ENCODE measurements around the gene HJV.
A peak's percentile ranks its signal among the peaks of the same experiment; 100 is the strongest.
"Not testable (repeated sequence)": the region's sequence is repeated elsewhere in the genome, so short reads cannot be mapped to it uniquely, and the experiment has no call there.

The HJV gene

GRCh38 chr1:146039844-146040194, 18.3 kb upstream of the HJV start:
- no peak for TF ChIP-seq CTCF (IDR thresholded peaks at IDR 0.05; ENCODE audit: low read depth, low read length)
- no peak overlapping the region for H3K4me3 ChIP-seq (ENCODE audit: low read depth, low read length)

GRCh38 chr1:146036965-146037646, 15.6 kb upstream of the HJV start:
- TF ChIP-seq CTCF (IDR thresholded peaks at IDR 0.05; ENCODE audit: low read depth, low read length) = no peak

GRCh38 chr1:146036241-146036964, 14.9 kb upstream of the HJV start:
- H3K4me3 ChIP-seq (ENCODE audit: low read depth, low read length) = peak overlapping the region; percentile 55
- no peak for TF ChIP-seq CTCF (IDR thresholded peaks at IDR 0.05; ENCODE audit: low read depth, low read length)

More at GRCh38 chr1:146036965-146037646, 15.6 kb upstream of the HJV start:
- H3K4me3 ChIP-seq (ENCODE audit: low read depth, low read length) = peak overlapping the region; percentile 69

GRCh38 chr1:146035048-146035423, 13.5 kb upstream of the HJV start:
- no peak for TF ChIP-seq CTCF (IDR thresholded peaks at IDR 0.05; ENCODE audit: low read depth, low read length)
- peak overlapping the region; percentile 32 for H3K4me3 ChIP-seq (ENCODE audit: low read depth, low read length)

- TF ChIP-seq CTCF (IDR thresholded peaks at IDR 0.05; ENCODE audit: low read depth, low read length) = no peak
- H3K4me3 ChIP-seq (ENCODE audit: low read depth, low read length) = no peak overlapping the region
Measured at GRCh38 chr1:146032631-146033219, 11.2 kb upstream of the HJV start.

- no peak for TF ChIP-seq CTCF (IDR thresholded peaks at IDR 0.05; ENCODE audit: low read depth, low read length)
- H3K4me3 ChIP-seq (ENCODE audit: low read depth, low read length) = no peak overlapping the region
Measured at GRCh38 chr1:146031476-146031875, 9.9 kb upstream of the HJV start.

GRCh38 chr1:146029117-146029516, 7.6 kb upstream of the HJV start:
- H3K4me3 ChIP-seq (ENCODE audit: low read depth, low read length) = no peak overlapping the region
- no peak for TF ChIP-seq CTCF (IDR thresholded peaks at IDR 0.05; ENCODE audit: low read depth, low read length)

- not testable (repeated sequence) for H3K4me3 ChIP-seq (ENCODE audit: low read depth, low read length)
Measured at GRCh38 chr1:146026650-146027049, 5.1 kb upstream of the HJV start.

- not testable (repeated sequence) for H3K4me3 ChIP-seq (ENCODE audit: low read depth, low read length)
Measured at GRCh38 chr1:146025787-146026495, 4.4 kb upstream of the HJV start.

Measured in WI38 (cell line).